Activated T-cell treated with anti-CD3 and anti-CD28 coated beads for 1 hour (primary cell): Measurements from ENCODE around the gene GLT6D1.

Experiments used
- DNase-seq: peaks from one replicate; pipeline ENCODE4 v3.0.0-alpha.2; 2020; ENCODE audit warnings: low read depth

The GLT6D1 gene

GRCh38 chr9:135622415-135623020 is 16.8 kb downstream of the GLT6D1 start:
- no peak for DNase-seq

- DNase-seq = no peak
Observed at GRCh38 chr9:135620558-135620957, 18.8 kb downstream of the GLT6D1 start.

- DNase-seq = no peak
Observed at GRCh38 chr9:135619599-135619886, 19.8 kb downstream of the GLT6D1 start.

GRCh38 chr9:135618866-135619598 is 20.3 kb downstream of the GLT6D1 start:
- no peak for DNase-seq

- DNase-seq = no peak
Observed at GRCh38 chr9:135617991-135618411, 21.3 kb downstream of the GLT6D1 start.

GRCh38 chr9:135617538-135617900 is 21.8 kb downstream of the GLT6D1 start:
- no peak for DNase-seq

- DNase-seq = no peak
Observed at GRCh38 chr9:135616619-135617537, 22.5 kb downstream of the GLT6D1 start.

- DNase-seq = no peak
Observed at GRCh38 chr9:135615666-135616618, 23.4 kb downstream of the GLT6D1 start.

GRCh38 chr9:135614821-135615665 is 24.3 kb downstream of the GLT6D1 start:
- no peak for DNase-seq

GRCh38 chr9:135613946-135614805 is 25.2 kb downstream of the GLT6D1 start:
- no peak for DNase-seq

- DNase-seq = no peak
Observed at GRCh38 chr9:135612981-135613910, 26.1 kb downstream of the GLT6D1 start.

GRCh38 chr9:135612437-135612836 is 26.9 kb downstream of the GLT6D1 start:
- no peak for DNase-seq

- DNase-seq = no peak
Observed at GRCh38 chr9:135611875-135612209, 27.5 kb downstream of the GLT6D1 start.

- no peak for DNase-seq
Observed at GRCh38 chr9:135611142-135611874, 28.0 kb downstream of the GLT6D1 start.

- no peak for DNase-seq
Observed at GRCh38 chr9:135610290-135611141, 28.8 kb downstream of the GLT6D1 start.

GRCh38 chr9:135609366-135609955 is 29.9 kb downstream of the GLT6D1 start:
- DNase-seq = no peak

- DNase-seq = no peak
Observed at GRCh38 chr9:135608999-135609317, 30.4 kb downstream of the GLT6D1 start.
